ENCODE results near the gene TEN1.

TEN1 gene

DNA sequence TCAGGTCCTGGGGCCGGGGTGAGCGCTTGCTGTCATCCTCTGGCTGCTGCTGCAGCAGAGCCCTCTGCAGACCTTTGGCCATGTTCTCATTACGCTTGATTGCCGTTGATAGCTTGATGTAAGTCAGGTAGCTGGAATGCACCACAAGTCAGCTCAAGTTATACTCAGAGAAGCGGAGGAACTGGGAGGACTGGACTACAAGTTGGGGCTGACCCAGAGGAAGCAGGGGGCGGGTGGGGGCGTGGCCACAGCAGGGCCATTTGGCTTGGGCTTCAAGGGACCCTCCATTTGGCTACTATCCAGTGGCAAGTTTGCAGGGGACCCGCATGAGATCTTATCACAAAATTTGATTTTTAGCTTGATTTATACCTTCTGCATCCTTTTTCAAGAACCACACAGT lies 67.0 kb downstream of the TEN1 start:
- peaks cover 20% of the 10 kb centered on the region; the same call in 1 of the 2 replicates for H3K36me3 ChIP-seq (ENCODE audit: low read length)
- H4K20me1 ChIP-seq (ENCODE audit: low read depth, low read length): no peaks in the 10 kb centered on the region
- H3K27ac ChIP-seq (ENCODE audit: low read depth, low read length): no peak overlapping the region

DNA sequence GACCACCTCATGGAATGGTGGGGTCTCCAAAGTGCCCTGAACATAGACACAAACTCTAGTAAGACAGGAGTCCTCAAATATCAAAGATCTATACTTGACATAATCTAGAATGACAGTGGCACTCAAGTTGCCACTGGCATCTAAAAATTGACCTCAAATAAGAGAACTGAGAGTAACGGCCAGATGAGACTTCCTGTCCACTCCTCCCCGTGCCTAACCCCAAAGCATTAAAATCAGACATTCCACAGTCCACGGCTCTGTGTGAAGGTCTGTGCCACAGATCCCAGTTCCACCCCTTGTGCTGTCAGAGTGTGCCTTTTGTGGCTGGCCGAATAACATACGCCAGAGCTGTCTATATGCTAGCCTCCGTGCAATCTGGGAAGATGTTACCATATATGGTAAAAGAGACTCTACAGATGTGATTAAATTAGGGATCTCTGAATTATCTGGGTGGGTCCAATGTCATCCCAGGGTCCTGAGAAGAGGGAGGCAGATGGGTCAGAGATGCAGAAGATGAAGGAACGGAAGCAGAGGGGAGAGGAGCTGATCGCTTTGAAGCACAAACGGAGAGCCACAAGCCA lies 69.1 kb downstream of the TEN1 start:
- H3K27me3 ChIP-seq (ENCODE audit: low read length): no peaks in the 10 kb centered on the region
- no peak overlapping the region for H2AFZ ChIP-seq (ENCODE audit: low read depth, low read length, severe bottlenecking)
- H3K9me2 ChIP-seq (replicated peaks; ENCODE audit: insufficient read depth, low read length): no peaks in the 10 kb centered on the region
- no peak overlapping the region for H3K27ac ChIP-seq (ENCODE audit: low read depth, low read length)
- peaks cover 24% of the 10 kb centered on the region; the same call in 1 of the 2 replicates for H3K36me3 ChIP-seq (ENCODE audit: low read length)
- no peaks in the 10 kb centered on the region for H3F3A ChIP-seq (ENCODE audit: insufficient read depth)
- H4K20me1 ChIP-seq (ENCODE audit: low read depth, low read length): no peaks in the 10 kb centered on the region
- no peak overlapping the region for H3K4me3 ChIP-seq (ENCODE audit: insufficient read depth, low read length, poor library complexity, severe bottlenecking)
- no peaks in the 10 kb centered on the region for H3K79me2 ChIP-seq (ENCODE audit: insufficient read depth, low read length)
- H3K4me2 ChIP-seq (ENCODE audit: low read depth, low read length, poor library complexity, severe bottlenecking): no peak overlapping the region
- TF ChIP-seq EZH2phosphoT487 (conservative IDR thresholded peaks at IDR 0.05; ENCODE audit: low read length): no peak
- TF ChIP-seq, protein P1, sequence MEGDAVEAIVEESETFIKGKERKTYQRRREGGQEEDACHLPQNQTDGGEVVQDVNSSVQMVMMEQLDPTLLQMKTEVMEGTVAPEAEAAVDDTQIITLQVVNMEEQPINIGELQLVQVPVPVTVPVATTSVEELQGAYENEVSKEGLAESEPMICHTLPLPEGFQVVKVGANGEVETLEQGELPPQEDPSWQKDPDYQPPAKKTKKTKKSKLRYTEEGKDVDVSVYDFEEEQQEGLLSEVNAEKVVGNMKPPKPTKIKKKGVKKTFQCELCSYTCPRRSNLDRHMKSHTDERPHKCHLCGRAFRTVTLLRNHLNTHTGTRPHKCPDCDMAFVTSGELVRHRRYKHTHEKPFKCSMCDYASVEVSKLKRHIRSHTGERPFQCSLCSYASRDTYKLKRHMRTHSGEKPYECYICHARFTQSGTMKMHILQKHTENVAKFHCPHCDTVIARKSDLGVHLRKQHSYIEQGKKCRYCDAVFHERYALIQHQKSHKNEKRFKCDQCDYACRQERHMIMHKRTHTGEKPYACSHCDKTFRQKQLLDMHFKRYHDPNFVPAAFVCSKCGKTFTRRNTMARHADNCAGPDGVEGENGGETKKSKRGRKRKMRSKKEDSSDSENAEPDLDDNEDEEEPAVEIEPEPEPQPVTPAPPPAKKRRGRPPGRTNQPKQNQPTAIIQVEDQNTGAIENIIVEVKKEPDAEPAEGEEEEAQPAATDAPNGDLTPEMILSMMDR (IDR thresholded peaks at IDR 0.05; ENCODE audit: insufficient read depth, low read length, poor library complexity, severe bottlenecking): no peak
- H3K9me3 ChIP-seq (ENCODE audit: insufficient read depth, low read length): no peaks in the 10 kb centered on the region
- H3K9ac ChIP-seq (ENCODE audit: low read length): no peak overlapping the region

More for the DNA sequence above, 67.0 kb downstream of the TEN1 start:
- Histone ChIP-seq H3K9me2 (replicated peaks; ENCODE audit: insufficient read depth, low read length) (no peaks in the 10 kb centered on the region), H2AFZ (ENCODE audit: low read depth, low read length, severe bottlenecking) (no peak overlapping the region), H3F3A (ENCODE audit: insufficient read depth) (no peaks in the 10 kb centered on the region), H3K9ac (ENCODE audit: low read length) (no peak overlapping the region), H3K4me2 (ENCODE audit: low read depth, low read length, poor library complexity, severe bottlenecking) (no peak overlapping the region), H3K4me3 (ENCODE audit: insufficient read depth, low read length, poor library complexity, severe bottlenecking) (no peak overlapping the region), H3K79me2 (ENCODE audit: insufficient read depth, low read length) (no peaks in the 10 kb centered on the region), H3K27me3 (ENCODE audit: low read length) (no peaks in the 10 kb centered on the region), H3K9me3 (ENCODE audit: insufficient read depth, low read length) (no peaks in the 10 kb centered on the region)
- TF ChIP-seq EZH2phosphoT487 (conservative IDR thresholded peaks at IDR 0.05; ENCODE audit: low read length): no peak
- TF ChIP-seq, protein P1 (IDR thresholded peaks at IDR 0.05; ENCODE audit: insufficient read depth, low read length, poor library complexity, severe bottlenecking): no peak

DNA sequence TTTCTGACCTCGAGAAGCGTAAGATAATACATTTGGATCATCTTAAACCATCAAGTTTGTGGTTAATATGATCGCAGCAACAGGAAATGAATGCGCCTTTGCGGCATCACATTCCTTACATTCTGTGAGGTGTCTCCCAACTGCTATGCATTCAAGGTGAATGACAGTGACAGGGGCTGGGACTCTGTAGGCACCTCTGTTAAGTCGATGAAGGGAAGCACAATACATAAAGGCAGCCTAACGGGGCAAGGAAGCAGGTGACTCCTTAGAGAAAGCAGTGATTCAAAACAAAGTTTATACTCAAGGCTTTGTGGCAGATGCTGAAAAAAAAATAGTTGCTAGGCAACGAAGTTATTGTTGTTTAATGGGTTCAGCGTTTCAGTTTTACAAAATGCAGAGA lies 69.7 kb downstream of the TEN1 start:
- Histone ChIP-seq H3K4me2 (ENCODE audit: low read depth, low read length, poor library complexity, severe bottlenecking) (no peak overlapping the region), H3K79me2 (ENCODE audit: insufficient read depth, low read length) (no peaks in the 10 kb centered on the region), H3F3A (ENCODE audit: insufficient read depth) (no peaks in the 10 kb centered on the region), H4K20me1 (ENCODE audit: low read depth, low read length) (no peaks in the 10 kb centered on the region), H3K27me3 (ENCODE audit: low read length) (no peaks in the 10 kb centered on the region), H3K4me3 (ENCODE audit: insufficient read depth, low read length, poor library complexity, severe bottlenecking) (no peak overlapping the region), H3K9me2 (replicated peaks; ENCODE audit: insufficient read depth, low read length) (no peaks in the 10 kb centered on the region), H3K36me3 (ENCODE audit: low read length) (peaks cover 24% of the 10 kb centered on the region; the same call in 1 of the 2 replicates), H3K9me3 (ENCODE audit: insufficient read depth, low read length) (no peaks in the 10 kb centered on the region), H2AFZ (ENCODE audit: low read depth, low read length, severe bottlenecking) (no peak overlapping the region), H3K27ac (ENCODE audit: low read depth, low read length) (no peak overlapping the region), H3K9ac (ENCODE audit: low read length) (no peak overlapping the region)
- no peak for TF ChIP-seq EZH2phosphoT487 (conservative IDR thresholded peaks at IDR 0.05; ENCODE audit: low read length)
- TF ChIP-seq, protein P1 (IDR thresholded peaks at IDR 0.05; ENCODE audit: insufficient read depth, low read length, poor library complexity, severe bottlenecking): no peak

Data from SU-DHL-6 (cell line).